ENCODE data around the gene GPALPP1.

- TF ChIP-seq CTCF (IDR thresholded peaks at IDR 0.05) (no peak), POLR2A (IDR thresholded peaks at IDR 0.05) (no peak)
These were observed 85.4 kb downstream of the GPALPP1 start for GRCh38 chr13:45074721-45075120.
